GM13977 (cell line): ENCODE data around the gene DPEP2NB.
"Not testable (repeated sequence)": the region's sequence is repeated elsewhere in the genome, so short reads cannot be mapped to it uniquely, and the experiment has no call there.

ENCODE experiments used
- DNase-seq: peaks from one replicate; pipeline ENCODE4 v3.0.0; 2012; ENCODE audit warnings: low spot score
- in situ Hi-C: fragments of 300-500 bp; cut with MboI; formaldehyde crosslinking; loops from one replicate; pipeline ENCODE4 v1.12.0; 2022; ENCODE audit warnings: low sequenced_read_pairs, low pct_unique_long_range_greater_than_20kb, mixed read lengths, inconsistent platforms; ENCODE audit not compliant: unreplicated experiment
- TF ChIP-seq, protein P1 (sequence below): IDR thresholded peaks from 2 replicates; pipeline ENCODE4 v1.5.1; 2012; ENCODE audit warnings: mild to moderate bottlenecking, control low read depth; ENCODE audit not compliant: insufficient read depth; ENCODE audit errors: extremely low read depth, missing control alignments

Gene DPEP2NB

GRCh38 chr16:68035227-68035626 is 19.5 kb upstream of the DPEP2NB start:
- TF ChIP-seq, protein P1, sequence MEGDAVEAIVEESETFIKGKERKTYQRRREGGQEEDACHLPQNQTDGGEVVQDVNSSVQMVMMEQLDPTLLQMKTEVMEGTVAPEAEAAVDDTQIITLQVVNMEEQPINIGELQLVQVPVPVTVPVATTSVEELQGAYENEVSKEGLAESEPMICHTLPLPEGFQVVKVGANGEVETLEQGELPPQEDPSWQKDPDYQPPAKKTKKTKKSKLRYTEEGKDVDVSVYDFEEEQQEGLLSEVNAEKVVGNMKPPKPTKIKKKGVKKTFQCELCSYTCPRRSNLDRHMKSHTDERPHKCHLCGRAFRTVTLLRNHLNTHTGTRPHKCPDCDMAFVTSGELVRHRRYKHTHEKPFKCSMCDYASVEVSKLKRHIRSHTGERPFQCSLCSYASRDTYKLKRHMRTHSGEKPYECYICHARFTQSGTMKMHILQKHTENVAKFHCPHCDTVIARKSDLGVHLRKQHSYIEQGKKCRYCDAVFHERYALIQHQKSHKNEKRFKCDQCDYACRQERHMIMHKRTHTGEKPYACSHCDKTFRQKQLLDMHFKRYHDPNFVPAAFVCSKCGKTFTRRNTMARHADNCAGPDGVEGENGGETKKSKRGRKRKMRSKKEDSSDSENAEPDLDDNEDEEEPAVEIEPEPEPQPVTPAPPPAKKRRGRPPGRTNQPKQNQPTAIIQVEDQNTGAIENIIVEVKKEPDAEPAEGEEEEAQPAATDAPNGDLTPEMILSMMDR: no peak
- in situ Hi-C loops: no loop called here
- no peak for DNase-seq

- DNase-seq: no peak
- TF ChIP-seq, protein P1: no peak
- in situ Hi-C loops: no loop called here
Measured at GRCh38 chr16:68033101-68033500, 17.4 kb upstream of the DPEP2NB start.

GRCh38 chr16:68031951-68032350 is 16.2 kb upstream of the DPEP2NB start:
- TF ChIP-seq, protein P1: no peak

DNA sequence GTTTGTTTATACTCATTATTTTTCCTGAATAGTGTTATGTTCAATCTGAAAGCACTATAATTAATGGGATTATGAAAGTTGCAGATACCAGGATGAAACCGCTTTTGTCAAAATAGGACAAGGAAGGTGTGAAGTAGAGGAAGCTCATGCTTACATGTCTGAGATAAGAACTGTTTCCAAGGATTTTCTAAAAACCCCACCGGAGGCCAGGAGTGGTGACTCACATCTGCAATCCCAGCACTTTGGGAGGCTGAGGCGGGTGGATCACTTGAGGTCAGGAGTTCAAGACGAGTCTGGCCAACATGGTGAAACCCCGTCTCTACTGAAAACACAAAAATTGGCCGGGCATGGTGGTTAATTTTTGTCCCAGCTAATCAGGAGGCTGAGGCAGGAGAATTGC is 14.4 kb upstream of the DPEP2NB start:
- in situ Hi-C loops, DNase-seq: not testable (repeated sequence)

More at GRCh38 chr16:68031951-68032350, 16.2 kb upstream of the DPEP2NB start:
- no peak for DNase-seq
- in situ Hi-C loops: no loop called here

GRCh38 chr16:68028996-68029395 is 13.3 kb upstream of the DPEP2NB start:
- DNase-seq: no peak
- in situ Hi-C loops: no loop called here
- TF ChIP-seq, protein P1: no peak

GRCh38 chr16:68022728-68023537 is 7.2 kb upstream of the DPEP2NB start, which contains the start of the genes DDX28 and DUS2:
TSS of gene DDX28 (minus strand) at chr16:68023232. CDS start at chr16:68023202, 30 bp downstream.
TSS of gene DUS2 (plus strand) at chr16:68023284. CDS start at chr16:68038024, 14,740 bp downstream.
- DNase-seq: peak; percentile 92
- TF ChIP-seq, protein P1: peak; percentile 8
- in situ Hi-C loops: no loop called here

DNA sequence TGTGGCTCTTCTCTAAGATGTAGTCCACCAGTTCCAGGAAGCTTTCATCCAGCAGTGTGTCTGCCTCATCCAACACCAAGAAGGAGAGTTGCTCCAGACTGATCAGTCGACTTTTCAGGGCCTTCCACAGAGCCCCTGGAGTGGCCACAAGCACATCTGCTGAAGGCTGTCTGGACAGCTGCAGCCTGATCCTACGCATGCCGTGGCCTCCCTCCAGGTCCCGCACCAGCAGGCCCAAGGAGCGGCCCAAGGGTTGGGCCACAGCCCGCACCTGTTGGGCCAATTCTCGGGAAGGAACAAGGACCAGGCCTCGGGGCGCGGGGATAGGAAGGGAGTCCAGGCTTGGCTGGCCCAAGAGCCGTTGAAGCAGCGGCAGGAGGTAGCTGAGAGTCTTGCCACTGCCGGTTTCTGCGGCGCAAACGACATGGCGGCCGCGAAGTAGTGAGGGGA is 6.6 kb upstream of the DPEP2NB start:
- no peak for DNase-seq
- TF ChIP-seq, protein P1: no peak
- in situ Hi-C loops: no loop called here
